PC-9 (cell line): ENCODE measurements around the gene KLF7. TPM values are rescaled to one million over a fixed set of nuclear protein-coding genes. Genes with fewer than 3 reads are reported as not detected.

Experiments
- BruUV-seq: library from RNA; stranded (reverse); fragments of 400-500 nt; replicated peaks from 2 replicates; lab custom pipeline; 2021; lab: Mats Ljungman, UMichigan
- CTCF ChIA-PET: fragments of 300-600 bp; sonication (Branson Sonifier 250); formaldehyde crosslinking; loops from one replicate; lab custom pipeline; 2022; ENCODE audit warnings: antibody characterized with exemption; lab: Charles Lee
- POLR2A ChIA-PET: fragments of 300-600 bp; sonication (Branson Sonifier 250); formaldehyde crosslinking; loops from one replicate; lab custom pipeline; 2022; ENCODE audit warnings: antibody characterized with exemption; ENCODE audit not compliant: unreplicated experiment; lab: Charles Lee
- DNase-seq, 2 experiments: peaks; one replicate each; pipeline versions ENCODE4 v3.0.0 to v3.0.0-alpha.2; 2015 to 2022; ENCODE audit warnings: mixed read lengths in 1 of 2
- H2AFZ ChIP-seq: fragments of 200-600 bp; sonication (generic); 2 replicates; pipeline ENCODE4 v1.8.1; 2017; ENCODE audit warnings: antibody characterized with exemption
- H3F3A ChIP-seq: fragments of 200-600 bp; sonication (generic); 2 replicates; pipeline ENCODE4 v1.8.1; 2017; ENCODE audit warnings: antibody characterized with exemption, mild to moderate bottlenecking, low read depth; ENCODE audit not compliant: insufficient read depth
- H3K27ac ChIP-seq: fragments of 200-600 bp; sonication (generic); 2 replicates; pipeline ENCODE4 v1.6.1; 2016; ENCODE audit warnings: mixed run types
- H3K27me3 ChIP-seq: fragments of 200-600 bp; sonication (generic); 2 replicates; pipeline ENCODE4 v1.6.1; 2016; ENCODE audit warnings: low read depth, mixed run types; ENCODE audit not compliant: insufficient read depth
- H3K36me3 ChIP-seq: fragments of 200-600 bp; sonication (generic); 2 replicates; pipeline ENCODE4 v1.6.1; 2016; ENCODE audit warnings: low read depth, mixed run types
- H3K4me1 ChIP-seq: fragments of 200-600 bp; sonication (generic); replicated peaks from 2 replicates; pipeline ENCODE4 v1.6.1; 2016; ENCODE audit warnings: mixed run types; ENCODE audit not compliant: insufficient read depth
- H3K4me2 ChIP-seq: fragments of 200-600 bp; sonication (generic); 2 replicates; pipeline ENCODE4 v1.6.1; 2017; ENCODE audit warnings: mixed run types
- H3K4me3 ChIP-seq: fragments of 200-600 bp; sonication (generic); 2 replicates; pipeline ENCODE4 v1.6.1; 2016; ENCODE audit warnings: mixed run types
- H3K79me2 ChIP-seq: fragments of 200-600 bp; sonication (generic); 2 replicates; pipeline ENCODE4 v1.6.1; 2017; ENCODE audit warnings: low read depth, mixed run types
- H3K9me2 ChIP-seq: fragments of 200-600 bp; sonication (generic); 2 replicates; pipeline ENCODE4 v1.8.1; 2017; ENCODE audit warnings: mild to moderate bottlenecking; ENCODE audit not compliant: insufficient read depth
- H3K9me3 ChIP-seq: fragments of 200-600 bp; sonication (generic); 2 replicates; pipeline ENCODE4 v1.8.1; 2016; ENCODE audit warnings: low read depth; ENCODE audit not compliant: insufficient read depth
- H4K20me1 ChIP-seq: fragments of 200-600 bp; sonication (generic); 2 replicates; pipeline ENCODE4 v1.8.1; 2017; ENCODE audit not compliant: insufficient read depth
- EZH2 ChIP-seq: fragments of 200-600 bp; sonication (generic); IDR thresholded peaks from 2 replicates; pipeline ENCODE4 v1.8.0; 2017; ENCODE audit warnings: antibody characterized with exemption, low read depth
- intact Hi-C: fragments of 100-400 bp; cut with micrococcal nuclease; formaldehyde crosslinking; loops from one replicate; pipeline ENCODE4 v1.10.0; 2022; ENCODE audit not compliant: unreplicated experiment
- total RNA-seq: library from RNA; stranded (reverse); gene quantifications from 2 replicates; pipeline ENCODE4 v1.2.3, GENCODE V29; 2021
- TF ChIP-seq, protein P1 (sequence below): fragments of 200-600 bp; sonication (generic); conservative IDR thresholded peaks from 2 replicates; pipeline ENCODE4 v1.6.1; 2017; ENCODE audit warnings: mixed run types, antibody characterized with exemption, mild to moderate bottlenecking, moderate library complexity

Gene KLF7
- total RNA-seq, 1 experiment from 2014 or later: 20.0 TPM

DNA sequence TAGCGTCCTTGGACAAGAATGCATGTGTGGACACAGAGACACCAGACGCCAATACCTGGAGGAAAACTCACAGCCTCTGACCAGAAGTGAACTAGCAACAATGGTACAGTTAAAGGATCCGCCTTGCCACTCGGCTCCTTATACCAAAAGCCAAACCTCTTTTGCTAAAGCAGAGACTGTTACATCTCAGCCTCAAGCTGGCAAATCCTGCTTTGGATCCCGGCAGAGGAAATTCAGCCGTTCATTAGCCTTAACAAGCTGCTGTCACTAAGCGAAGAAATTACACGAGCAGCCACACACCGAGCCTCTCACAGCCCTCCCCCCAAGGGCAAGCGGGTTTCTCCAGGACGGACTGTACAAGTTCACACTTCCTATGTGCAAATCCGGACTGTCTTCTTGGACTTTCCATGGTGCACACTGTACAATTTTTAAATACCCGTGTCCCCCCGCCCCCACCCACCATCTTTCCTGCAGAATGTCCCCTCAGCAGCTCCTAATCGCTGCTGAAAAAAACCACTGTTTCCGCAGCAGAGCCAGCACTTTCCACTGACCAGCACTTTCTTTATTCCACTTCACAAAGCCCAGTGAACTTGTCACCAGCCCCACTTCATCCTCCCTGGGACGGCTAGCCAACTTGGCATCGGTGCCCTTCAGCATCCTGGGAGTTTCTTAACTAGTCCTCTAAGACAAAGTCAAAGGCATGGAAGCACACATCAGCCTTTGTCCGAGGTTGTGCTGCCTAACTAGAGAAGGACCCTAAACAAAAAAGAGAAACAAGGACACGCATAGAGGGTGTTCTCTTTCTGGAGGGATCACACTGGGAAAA, 1.5 kb downstream of the KLF7 start:
- H3K27me3 ChIP-seq: no peaks in the 10 kb centered on the region
- peak; percentile 7 to 35 for DNase-seq
- no peak for TF ChIP-seq EZH2
- TF ChIP-seq, protein P1, sequence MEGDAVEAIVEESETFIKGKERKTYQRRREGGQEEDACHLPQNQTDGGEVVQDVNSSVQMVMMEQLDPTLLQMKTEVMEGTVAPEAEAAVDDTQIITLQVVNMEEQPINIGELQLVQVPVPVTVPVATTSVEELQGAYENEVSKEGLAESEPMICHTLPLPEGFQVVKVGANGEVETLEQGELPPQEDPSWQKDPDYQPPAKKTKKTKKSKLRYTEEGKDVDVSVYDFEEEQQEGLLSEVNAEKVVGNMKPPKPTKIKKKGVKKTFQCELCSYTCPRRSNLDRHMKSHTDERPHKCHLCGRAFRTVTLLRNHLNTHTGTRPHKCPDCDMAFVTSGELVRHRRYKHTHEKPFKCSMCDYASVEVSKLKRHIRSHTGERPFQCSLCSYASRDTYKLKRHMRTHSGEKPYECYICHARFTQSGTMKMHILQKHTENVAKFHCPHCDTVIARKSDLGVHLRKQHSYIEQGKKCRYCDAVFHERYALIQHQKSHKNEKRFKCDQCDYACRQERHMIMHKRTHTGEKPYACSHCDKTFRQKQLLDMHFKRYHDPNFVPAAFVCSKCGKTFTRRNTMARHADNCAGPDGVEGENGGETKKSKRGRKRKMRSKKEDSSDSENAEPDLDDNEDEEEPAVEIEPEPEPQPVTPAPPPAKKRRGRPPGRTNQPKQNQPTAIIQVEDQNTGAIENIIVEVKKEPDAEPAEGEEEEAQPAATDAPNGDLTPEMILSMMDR: no peak
- POLR2A ChIA-PET: interaction anchor here (0.6 kb wide), 2 partner anchors 170 to 628 kb away, joined by 3 to 5 read pairs; no protein-coding TSS in a partner anchor
- CTCF ChIA-PET: no interaction called here
- H3K79me2 ChIP-seq: peaks cover 55% of the 10 kb centered on the region
- peak overlapping the region; percentile 87 for H3K4me3 ChIP-seq
- H3K4me2 ChIP-seq: peak overlapping the region; percentile 92
- H3F3A ChIP-seq: peaks cover 21% of the 10 kb centered on the region; the same call in 1 of the 2 replicates
- peaks cover 29% of the 10 kb centered on the region for H3K4me1 ChIP-seq
- intact Hi-C loops: no loop called here
- H4K20me1 ChIP-seq: no peaks in the 10 kb centered on the region
- H3K36me3 ChIP-seq: no peaks in the 10 kb centered on the region
- no peaks in the 10 kb centered on the region for H3K9me3 ChIP-seq
- peak overlapping the region; percentile 84 for H3K27ac ChIP-seq
- no TSS peak for BruUV-seq
- no peaks in the 10 kb centered on the region for H3K9me2 ChIP-seq
- H2AFZ ChIP-seq: peak overlapping the region; percentile 49; the same call in 1 of the 2 replicates

GRCh38 chr2:207163756-207164005, 2.1 kb downstream of the KLF7 start:
- peak overlapping the region; percentile 84 for H3K27ac ChIP-seq
- CTCF ChIA-PET: no interaction called here
- TF ChIP-seq, protein P1: no peak
- no peak for TF ChIP-seq EZH2
- H3K4me2 ChIP-seq: peak overlapping the region; percentile 92
- no peaks in the 10 kb centered on the region for H3K9me2 ChIP-seq
- no peaks in the 10 kb centered on the region for H3K9me3 ChIP-seq
- no peak for DNase-seq
- no peaks in the 10 kb centered on the region for H4K20me1 ChIP-seq
- H3K27me3 ChIP-seq: no peaks in the 10 kb centered on the region
- H3K4me1 ChIP-seq: peaks cover 29% of the 10 kb centered on the region
- intact Hi-C loops: loop anchor here (1.0 kb wide), 1 partner anchor 232 kb away; no protein-coding TSS in a partner anchor
- POLR2A ChIA-PET: interaction anchor here (0.6 kb wide), 1 partner anchor 171 kb away, joined by 5 read pairs; no protein-coding TSS in a partner anchor
- H3F3A ChIP-seq: peaks cover 21% of the 10 kb centered on the region; the same call in 1 of the 2 replicates
- no TSS peak for BruUV-seq
- H3K36me3 ChIP-seq: no peaks in the 10 kb centered on the region
- peak overlapping the region; percentile 87 for H3K4me3 ChIP-seq
- H3K79me2 ChIP-seq: peaks cover 60% of the 10 kb centered on the region
- peak overlapping the region; percentile 49; the same call in 1 of the 2 replicates for H2AFZ ChIP-seq

DNA sequence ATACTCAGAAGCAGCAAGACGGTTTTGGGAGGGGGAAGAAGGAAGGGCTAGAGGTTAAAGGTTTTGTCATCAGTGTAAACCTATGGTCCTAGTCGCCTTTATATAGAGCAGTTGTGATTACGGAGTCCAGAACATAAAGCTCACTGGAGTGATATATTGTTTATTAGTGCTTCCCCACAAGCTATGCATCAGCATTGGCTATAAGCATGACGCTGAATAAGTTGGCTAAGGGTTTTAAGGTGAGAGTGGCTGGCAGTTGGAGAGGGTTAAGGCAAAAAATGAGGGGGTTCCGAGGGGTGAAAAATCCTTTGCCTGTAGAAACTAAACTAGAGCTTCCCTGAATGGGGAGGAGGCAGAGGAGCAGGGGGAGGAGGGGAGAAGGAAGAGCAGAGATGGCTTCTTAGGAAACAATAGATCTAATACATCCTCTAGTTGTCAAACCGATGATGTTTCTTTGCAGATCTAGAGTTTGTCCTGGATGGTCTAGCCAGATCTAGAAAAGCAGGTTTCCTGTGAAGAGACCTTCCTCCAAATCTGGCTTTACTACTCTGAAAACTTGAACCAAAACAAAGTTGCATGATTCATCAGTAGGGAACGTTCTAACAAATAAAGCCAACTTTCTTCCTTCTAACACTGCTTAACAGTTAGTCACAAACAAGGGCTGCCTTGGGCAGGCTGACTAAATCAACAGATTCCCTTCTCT, 2.5 kb downstream of the KLF7 start:
- H3K79me2 ChIP-seq: peaks cover 65% of the 10 kb centered on the region
- H2AFZ ChIP-seq: no peak overlapping the region
- ChIA-PET POLR2A (no interaction called here), CTCF (no interaction called here)
- H3K4me1 ChIP-seq: peaks cover 29% of the 10 kb centered on the region
- no peaks in the 10 kb centered on the region for H3K9me2 ChIP-seq
- no TSS peak for BruUV-seq
- peak overlapping the region; percentile 92 for H3K4me2 ChIP-seq
- H3F3A ChIP-seq: peaks cover 21% of the 10 kb centered on the region; the same call in 1 of the 2 replicates
- TF ChIP-seq, protein P1: no peak
- TF ChIP-seq EZH2: no peak
- H3K36me3 ChIP-seq: no peaks in the 10 kb centered on the region
- peak; percentile 34 to 96 for DNase-seq
- no peaks in the 10 kb centered on the region for H3K27me3 ChIP-seq
- peak overlapping the region; percentile 87 for H3K4me3 ChIP-seq
- H4K20me1 ChIP-seq: no peaks in the 10 kb centered on the region
- H3K27ac ChIP-seq: peak overlapping the region; percentile 84
- H3K9me3 ChIP-seq: no peaks in the 10 kb centered on the region
- intact Hi-C loops: loop anchor here (1.0 kb wide), 1 partner anchor 232 kb away; no protein-coding TSS in a partner anchor
